ENCODE data around the gene PPM1H.

DNA sequence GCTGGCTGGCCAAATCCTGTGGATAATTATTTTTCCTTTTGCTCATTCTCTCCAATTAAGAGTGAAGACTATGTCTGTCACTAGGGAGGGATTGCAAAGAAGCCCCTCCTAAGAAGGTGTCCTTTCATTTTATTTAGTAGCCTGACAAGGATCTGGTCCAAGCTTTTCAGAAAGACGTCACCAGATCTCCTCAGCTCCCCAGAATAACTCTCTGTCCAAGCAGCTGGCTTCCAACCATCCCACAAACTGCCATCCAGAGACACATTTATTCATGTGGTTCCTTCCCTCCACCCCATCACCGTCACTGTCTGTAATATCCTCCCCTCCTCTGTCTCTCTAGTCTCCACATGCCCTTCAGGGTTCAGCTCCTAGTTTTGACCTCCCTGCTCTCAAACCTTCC is 69.9 kb downstream of the PPM1H start:
- TF ChIP-seq, protein P1, sequence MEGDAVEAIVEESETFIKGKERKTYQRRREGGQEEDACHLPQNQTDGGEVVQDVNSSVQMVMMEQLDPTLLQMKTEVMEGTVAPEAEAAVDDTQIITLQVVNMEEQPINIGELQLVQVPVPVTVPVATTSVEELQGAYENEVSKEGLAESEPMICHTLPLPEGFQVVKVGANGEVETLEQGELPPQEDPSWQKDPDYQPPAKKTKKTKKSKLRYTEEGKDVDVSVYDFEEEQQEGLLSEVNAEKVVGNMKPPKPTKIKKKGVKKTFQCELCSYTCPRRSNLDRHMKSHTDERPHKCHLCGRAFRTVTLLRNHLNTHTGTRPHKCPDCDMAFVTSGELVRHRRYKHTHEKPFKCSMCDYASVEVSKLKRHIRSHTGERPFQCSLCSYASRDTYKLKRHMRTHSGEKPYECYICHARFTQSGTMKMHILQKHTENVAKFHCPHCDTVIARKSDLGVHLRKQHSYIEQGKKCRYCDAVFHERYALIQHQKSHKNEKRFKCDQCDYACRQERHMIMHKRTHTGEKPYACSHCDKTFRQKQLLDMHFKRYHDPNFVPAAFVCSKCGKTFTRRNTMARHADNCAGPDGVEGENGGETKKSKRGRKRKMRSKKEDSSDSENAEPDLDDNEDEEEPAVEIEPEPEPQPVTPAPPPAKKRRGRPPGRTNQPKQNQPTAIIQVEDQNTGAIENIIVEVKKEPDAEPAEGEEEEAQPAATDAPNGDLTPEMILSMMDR (IDR thresholded peaks at IDR 0.05), result no peak
- TF ChIP-seq POLR2AphosphoS5 (IDR thresholded peaks at IDR 0.05), result no peak

Measured in prostate gland (tissue), 2 donors.